ENCODE data around the gene DUOXA1. TPM values are rescaled to one million over a fixed set of nuclear protein-coding genes. Genes with fewer than 3 reads are reported as not detected.

The DUOXA1 gene
- total RNA-seq, 1 experiment from 2014 or later, result not detected

GRCh38 chr15:45128971-45129639 is 574 bp downstream of the DUOXA1 start:
- Histone ChIP-seq H3K4me3 (ENCODE audit: low read length) (no peak overlapping the region), H4K20me1 (ENCODE audit: low read length) (no peaks in the 10 kb centered on the region), H3K9me3 (ENCODE audit: low read length) (no peaks in the 10 kb centered on the region), H2AFZ (ENCODE audit: low read length) (no peak overlapping the region), H3K9ac (ENCODE audit: low read length) (no peak overlapping the region), H3K27me3 (ENCODE audit: low read length) (no peaks in the 10 kb centered on the region), H3K36me3 (ENCODE audit: low read depth, low read length) (no peaks in the 10 kb centered on the region), H3K4me2 (ENCODE audit: low read length) (no peak overlapping the region), H3K9me2 (replicated peaks; ENCODE audit: low read length) (no peaks in the 10 kb centered on the region), H3K27ac (ENCODE audit: low read length) (no peak overlapping the region), H3K79me2 (ENCODE audit: low read length) (no peaks in the 10 kb centered on the region), H3K4me1 (ENCODE audit: insufficient read depth, low read length) (no peaks in the 10 kb centered on the region; the same call in 1 of the 2 replicates), H3F3A (ENCODE audit: low read length, unreplicated experiment) (no peaks in the 10 kb centered on the region)
- TF ChIP-seq CTCF (conservative IDR thresholded peaks at IDR 0.05; ENCODE audit: low read depth, low read length) (no peak), EZH2 (IDR thresholded peaks at IDR 0.05; ENCODE audit: low read length, unreplicated experiment) (no peak), EZH2phosphoT487 (IDR thresholded peaks at IDR 0.05; ENCODE audit: borderline replicate concordance, low read length) (no peak)
- DNase-seq, result no peak
- ChIA-PET POLR2A (ENCODE audit: unreplicated experiment) (no interaction called here), CTCF (no interaction called here)
- no TSS peak for BruUV-seq (replicated peaks)
- intact Hi-C loops (cut with micrococcal nuclease), result loop anchor here (10.0 kb wide), 2 partner anchors 76 to 164 kb away; no protein-coding TSS in a partner anchor
- ATAC-seq, result no peak

- DNase-seq, result peak; percentile 76
- H3K9ac ChIP-seq (ENCODE audit: low read length), result no peak overlapping the region
- no peak overlapping the region for H3K4me3 ChIP-seq (ENCODE audit: low read length)
- H3K27ac ChIP-seq (ENCODE audit: low read length), result no peak overlapping the region
- TF ChIP-seq CTCF (conservative IDR thresholded peaks at IDR 0.05; ENCODE audit: low read depth, low read length) (peak; percentile 96), EZH2phosphoT487 (IDR thresholded peaks at IDR 0.05; ENCODE audit: borderline replicate concordance, low read length) (no peak), EZH2 (IDR thresholded peaks at IDR 0.05; ENCODE audit: low read length, unreplicated experiment) (no peak)
- H3K4me2 ChIP-seq (ENCODE audit: low read length), result no peak overlapping the region
- BruUV-seq (replicated peaks), result no TSS peak
- no peaks in the 10 kb centered on the region for H3K9me3 ChIP-seq (ENCODE audit: low read length)
- peaks cover 15% of the 10 kb centered on the region for H3K4me1 ChIP-seq (ENCODE audit: insufficient read depth, low read length)
- H4K20me1 ChIP-seq (ENCODE audit: low read length), result no peaks in the 10 kb centered on the region
- no peak overlapping the region for H2AFZ ChIP-seq (ENCODE audit: low read length)
- no peaks in the 10 kb centered on the region for H3K79me2 ChIP-seq (ENCODE audit: low read length)
- no peaks in the 10 kb centered on the region for H3K36me3 ChIP-seq (ENCODE audit: low read depth, low read length)
- peak; percentile 60 for ATAC-seq
- ChIA-PET CTCF (interaction anchor here (0.6 to 1.7 kb wide), 9 partner anchors 9 to 150 kb away, joined by 3 to 27 read pairs (median 7); no protein-coding TSS in a partner anchor), POLR2A (ENCODE audit: unreplicated experiment) (no interaction called here)
- no peaks in the 10 kb centered on the region for H3F3A ChIP-seq (ENCODE audit: low read length, unreplicated experiment)
- no peaks in the 10 kb centered on the region for H3K27me3 ChIP-seq (ENCODE audit: low read length)
- intact Hi-C loops (cut with micrococcal nuclease), result loop anchor here (2.0 to 10.0 kb wide), 4 partner anchors 36 to 162 kb away; no protein-coding TSS in a partner anchor
- H3K9me2 ChIP-seq (replicated peaks; ENCODE audit: low read length), result no peaks in the 10 kb centered on the region
Observed at GRCh38 chr15:45126535-45127158, 3.0 kb downstream of the DUOXA1 start.

- TF ChIP-seq CTCF (conservative IDR thresholded peaks at IDR 0.05; ENCODE audit: low read depth, low read length) (no peak), EZH2phosphoT487 (IDR thresholded peaks at IDR 0.05; ENCODE audit: borderline replicate concordance, low read length) (no peak), EZH2 (IDR thresholded peaks at IDR 0.05; ENCODE audit: low read length, unreplicated experiment) (no peak)
- Histone ChIP-seq H3K9me2 (replicated peaks; ENCODE audit: low read length) (no peaks in the 10 kb centered on the region), H2AFZ (ENCODE audit: low read length) (no peak overlapping the region), H3K9ac (ENCODE audit: low read length) (no peak overlapping the region), H3K9me3 (ENCODE audit: low read length) (no peaks in the 10 kb centered on the region), H3K27me3 (ENCODE audit: low read length) (no peaks in the 10 kb centered on the region), H3K4me2 (ENCODE audit: low read length) (no peak overlapping the region), H4K20me1 (ENCODE audit: low read length) (no peaks in the 10 kb centered on the region), H3K79me2 (ENCODE audit: low read length) (no peaks in the 10 kb centered on the region), H3K27ac (ENCODE audit: low read length) (no peak overlapping the region), H3K4me1 (ENCODE audit: insufficient read depth, low read length) (peaks cover 17% of the 10 kb centered on the region), H3K36me3 (ENCODE audit: low read depth, low read length) (no peaks in the 10 kb centered on the region), H3K4me3 (ENCODE audit: low read length) (no peak overlapping the region), H3F3A (ENCODE audit: low read length, unreplicated experiment) (no peaks in the 10 kb centered on the region)
- CTCF ChIA-PET, result no interaction called here
- ATAC-seq (no peak), DNase-seq (peak; percentile 16)
- no TSS peak for BruUV-seq (replicated peaks)
- intact Hi-C loops (cut with micrococcal nuclease), result loop anchor here (10.0 kb wide), 2 partner anchors 81 to 159 kb away; no protein-coding TSS in a partner anchor
- POLR2A ChIA-PET (ENCODE audit: unreplicated experiment), result no interaction called here
Observed at GRCh38 chr15:45123397-45123796, 6.3 kb downstream of the DUOXA1 start.

Data from PC-3 (cell line).